ENCODE data around the gene KCTD10. TPM values are rescaled to one million over a fixed set of nuclear protein-coding genes. Genes with fewer than 3 reads are reported as not detected.

KCTD10 gene
- total RNA-seq, 1 donor from 2014 or later = 51.7 TPM

DNA sequence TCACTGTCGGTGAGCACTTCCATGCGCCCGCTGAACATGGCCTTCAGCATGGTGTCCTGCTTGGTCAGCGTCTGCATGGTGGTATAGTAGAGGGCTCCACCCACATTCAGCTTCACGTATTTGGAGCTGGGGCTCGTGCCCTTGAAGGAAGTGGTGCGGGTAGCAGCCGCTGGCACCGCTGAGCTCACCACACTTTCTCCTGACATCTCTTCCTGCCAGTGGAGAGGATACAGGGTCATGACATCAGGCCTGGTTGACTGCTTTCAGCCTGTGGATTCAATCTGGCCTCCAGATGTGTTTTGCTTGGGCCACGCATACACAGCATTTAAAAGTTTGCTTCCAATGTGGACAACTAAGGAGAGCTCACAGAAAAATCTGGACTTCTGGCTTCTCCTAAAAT lies 7.6 kb downstream of the KCTD10 start:
- no peak for ATAC-seq

DNA sequence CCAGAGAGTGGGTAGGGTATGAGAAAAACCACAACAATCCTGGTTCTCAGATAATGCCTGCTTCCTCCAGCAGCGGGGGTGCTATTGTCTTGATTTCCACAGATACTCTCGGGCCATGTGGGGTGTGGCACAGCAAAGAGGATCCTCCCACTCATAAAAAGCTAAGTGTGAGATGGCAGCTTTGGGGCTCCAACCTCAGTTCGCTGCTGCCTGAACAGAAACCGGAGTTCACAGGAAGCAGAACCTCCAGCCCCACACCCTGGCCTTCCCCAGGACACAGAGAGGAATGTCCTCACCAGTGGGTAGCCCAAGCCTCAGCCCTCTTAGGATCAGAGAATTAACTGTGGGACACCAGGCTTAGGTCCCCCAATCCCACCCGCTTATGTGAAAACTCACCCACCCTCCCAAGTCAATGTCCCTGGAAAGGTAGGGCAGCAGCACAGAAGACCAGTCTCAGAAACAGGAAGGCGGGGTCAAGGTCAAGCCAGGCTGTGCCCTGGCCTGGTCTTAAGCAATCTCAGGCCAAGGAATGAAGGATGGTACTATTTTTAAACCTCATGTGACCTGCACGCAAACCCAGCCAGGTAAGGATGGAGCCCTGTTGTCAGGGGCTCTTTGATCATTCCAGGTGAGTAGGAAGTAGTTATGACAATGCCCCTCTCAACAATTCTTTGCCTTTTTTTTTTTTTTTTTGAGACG lies 9.0 kb downstream of the KCTD10 start:
- no peak for ATAC-seq

- no peak for ATAC-seq
Observed at GRCh38 chr12:109466821-109467220, 10.3 kb downstream of the KCTD10 start.

DNA sequence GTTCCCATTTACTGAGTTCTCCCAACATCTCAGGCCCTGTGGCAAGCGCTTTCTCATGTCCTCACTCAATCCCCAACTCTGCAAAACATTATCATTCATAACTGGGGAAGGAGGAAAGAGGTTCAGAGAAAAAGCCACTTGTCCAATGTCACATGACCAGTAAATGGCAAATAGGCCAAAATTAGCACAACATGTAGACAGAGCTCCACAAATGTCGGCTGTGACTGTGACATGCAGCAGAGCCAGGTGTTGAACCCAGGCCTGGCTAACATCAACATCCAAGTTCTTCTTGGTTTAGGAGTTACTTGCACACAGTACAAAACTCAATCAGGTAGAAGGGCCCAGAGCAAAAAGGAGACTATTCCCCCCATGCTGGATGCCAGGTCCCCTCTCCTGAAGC lies 10.8 kb downstream of the KCTD10 start:
- no peak for ATAC-seq

DNA sequence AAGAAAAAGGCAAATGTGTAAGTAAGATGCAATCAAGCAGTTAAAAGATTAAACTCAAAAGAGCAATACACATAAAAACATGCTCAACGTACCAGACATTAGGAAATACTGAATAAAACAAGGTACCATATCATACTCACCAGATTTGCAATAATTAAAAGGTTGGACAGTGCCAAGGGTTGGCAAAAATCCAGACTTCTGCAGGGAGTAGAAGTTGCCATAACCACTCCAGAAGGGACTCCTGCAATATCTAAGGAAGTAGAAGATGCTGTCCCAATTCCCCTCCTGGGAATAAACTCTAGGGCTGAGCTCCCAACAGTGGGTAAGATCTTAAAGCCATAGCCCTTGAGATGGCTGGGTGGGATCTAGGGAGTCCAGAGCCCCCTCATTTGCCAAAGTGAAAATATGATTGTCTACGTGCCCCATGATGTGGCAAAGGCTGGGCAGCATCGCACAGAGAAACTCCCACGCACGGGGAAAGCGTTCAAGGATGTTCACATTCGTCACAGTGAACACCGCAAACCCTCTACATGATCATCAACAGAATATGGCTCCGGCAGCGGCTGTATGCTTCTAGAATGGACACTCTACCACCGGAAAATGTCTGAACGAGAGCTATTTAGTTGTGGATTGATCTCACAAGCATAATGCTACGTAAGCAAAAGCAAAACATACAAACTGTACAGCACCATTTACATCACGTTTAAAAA lies 12.3 kb downstream of the KCTD10 start:
- no peak for ATAC-seq

- ATAC-seq = no peak
Observed at GRCh38 chr12:109463756-109464155, 13.3 kb downstream of the KCTD10 start.

- ATAC-seq = peak; percentile 49
Observed at GRCh38 chr12:109462868-109463692, 14.0 kb downstream of the KCTD10 start.

GRCh38 chr12:109461846-109462756 lies 15.0 kb downstream of the KCTD10 start:
- peak; percentile 92 for ATAC-seq

- no peak for ATAC-seq
Observed at GRCh38 chr12:109461049-109461845, 15.9 kb downstream of the KCTD10 start.

GRCh38 chr12:109460538-109460937 lies 16.6 kb downstream of the KCTD10 start:
- no peak for ATAC-seq

GRCh38 chr12:109459247-109459646 lies 17.9 kb downstream of the KCTD10 start:
- ATAC-seq = no peak

GRCh38 chr12:109458771-109459208 lies 18.3 kb downstream of the KCTD10 start:
- no peak for ATAC-seq

- no peak for ATAC-seq
Observed at GRCh38 chr12:109458086-109458485, 19.0 kb downstream of the KCTD10 start.

- no peak for ATAC-seq
Observed at GRCh38 chr12:109455706-109456105, 21.4 kb downstream of the KCTD10 start.

- no peak for ATAC-seq
Observed at GRCh38 chr12:109452489-109452888, 24.6 kb downstream of the KCTD10 start.

GRCh38 chr12:109451400-109451799 lies 25.7 kb downstream of the KCTD10 start:
- ATAC-seq = no peak

- ATAC-seq = no peak
Observed at GRCh38 chr12:109450980-109451379, 26.1 kb downstream of the KCTD10 start.

DNA sequence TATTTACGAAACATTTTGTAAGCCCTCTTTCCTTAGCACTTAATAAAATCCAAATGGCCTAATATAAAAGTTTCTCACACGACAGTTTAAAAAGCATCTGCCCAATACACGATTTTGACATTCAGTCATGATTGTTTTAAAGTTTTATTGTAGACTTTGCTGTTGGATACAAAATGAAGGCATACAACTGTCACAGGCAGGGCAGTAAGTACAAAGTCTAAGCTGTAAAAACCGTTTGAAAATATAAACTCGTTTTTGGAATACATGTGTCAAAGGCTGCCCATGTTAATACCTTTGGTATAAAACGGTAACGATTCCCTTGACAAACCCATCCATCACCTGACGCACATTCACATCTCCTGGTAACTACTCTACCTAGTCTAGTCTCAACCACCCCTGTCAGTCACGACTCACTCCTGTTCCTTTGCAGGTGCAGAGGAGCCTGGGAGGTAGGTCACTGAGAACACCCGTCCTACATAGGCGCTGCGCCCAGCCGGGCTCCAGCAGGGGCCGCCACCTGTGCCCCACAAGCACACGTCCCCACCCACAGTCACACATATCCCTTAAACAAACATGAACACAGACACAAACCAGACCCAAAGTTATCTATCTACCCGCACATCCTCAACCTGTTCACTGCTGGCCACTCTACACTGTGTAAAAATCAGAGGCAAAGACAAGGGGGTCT lies 27.1 kb downstream of the KCTD10 start:
- ATAC-seq = peak; percentile 5

DNA sequence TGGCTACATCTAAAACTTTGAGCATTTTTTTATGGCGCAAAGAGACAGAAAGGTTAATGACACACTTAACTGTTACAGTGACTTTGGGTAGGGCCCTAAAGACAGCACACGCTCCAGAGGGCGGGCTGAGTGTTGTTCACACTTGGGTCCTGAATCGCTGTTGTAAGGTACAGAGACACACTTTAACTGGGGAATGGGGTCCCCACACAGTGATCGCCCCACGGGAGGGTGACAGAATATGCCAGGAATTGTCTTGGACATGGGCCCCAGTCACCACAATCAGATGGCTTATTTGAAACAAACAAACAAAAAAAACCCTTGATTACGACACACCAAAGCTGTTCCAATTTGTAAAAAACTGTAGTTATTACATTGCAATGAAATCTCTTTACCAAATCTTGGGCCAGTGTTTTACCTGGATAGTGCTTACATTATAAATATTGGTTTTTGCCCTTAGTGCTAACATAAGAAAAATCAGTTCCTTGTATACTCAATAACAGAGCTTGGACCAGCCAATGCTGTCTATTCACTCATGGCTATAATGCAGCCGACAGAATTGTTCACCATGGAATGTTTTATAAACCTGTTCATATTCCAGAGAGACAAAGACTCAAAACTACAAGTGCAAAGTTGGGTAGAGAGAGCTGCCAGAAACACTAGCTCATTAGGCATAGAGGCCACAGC lies 28.3 kb downstream of the KCTD10 start:
- no peak for ATAC-seq

DNA sequence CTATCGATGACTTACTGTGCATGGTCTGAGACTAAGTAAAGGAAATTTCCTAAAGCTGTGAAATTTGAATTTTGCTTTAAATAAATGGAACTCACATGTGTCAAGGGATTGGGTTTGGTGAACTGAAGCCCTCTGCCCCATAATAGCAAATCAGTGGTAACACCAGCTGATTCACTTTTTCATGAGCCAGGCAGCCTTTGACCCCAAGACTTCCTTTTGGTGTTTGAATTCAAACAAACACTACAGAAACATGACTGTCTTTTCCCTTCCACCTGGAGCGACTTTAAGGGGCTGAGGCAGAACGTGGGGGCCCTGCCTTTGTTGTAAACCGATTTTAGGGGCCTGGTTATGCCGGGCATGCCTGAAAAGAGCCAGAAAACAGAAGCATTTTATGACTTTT lies 28.8 kb downstream of the KCTD10 start:
- ATAC-seq = no peak

Data from esophagus mucosa (tissue), 1 donor.